ENCODE results near the gene CACNA2D3.

DNA sequence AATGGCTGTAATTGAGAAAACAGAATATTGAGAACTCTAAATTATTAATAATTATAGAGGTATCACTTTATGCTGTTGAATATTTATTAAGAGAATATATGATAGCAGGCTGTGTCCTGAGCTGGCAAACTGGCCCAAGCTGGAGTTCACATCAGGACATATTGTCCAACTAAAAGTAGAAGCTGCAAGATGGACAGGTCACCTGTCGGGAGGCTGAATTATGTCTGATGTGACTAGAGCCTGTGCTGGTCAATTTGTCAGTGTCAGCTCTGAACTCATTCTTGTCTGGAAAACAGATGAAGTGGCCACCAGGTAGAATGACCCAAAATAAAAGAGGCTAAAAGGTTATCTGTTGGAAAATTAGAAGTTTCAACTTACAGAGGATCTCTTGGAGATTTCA, 413.3 kb downstream of the CACNA2D3 start:
- TF ChIP-seq, protein P1, sequence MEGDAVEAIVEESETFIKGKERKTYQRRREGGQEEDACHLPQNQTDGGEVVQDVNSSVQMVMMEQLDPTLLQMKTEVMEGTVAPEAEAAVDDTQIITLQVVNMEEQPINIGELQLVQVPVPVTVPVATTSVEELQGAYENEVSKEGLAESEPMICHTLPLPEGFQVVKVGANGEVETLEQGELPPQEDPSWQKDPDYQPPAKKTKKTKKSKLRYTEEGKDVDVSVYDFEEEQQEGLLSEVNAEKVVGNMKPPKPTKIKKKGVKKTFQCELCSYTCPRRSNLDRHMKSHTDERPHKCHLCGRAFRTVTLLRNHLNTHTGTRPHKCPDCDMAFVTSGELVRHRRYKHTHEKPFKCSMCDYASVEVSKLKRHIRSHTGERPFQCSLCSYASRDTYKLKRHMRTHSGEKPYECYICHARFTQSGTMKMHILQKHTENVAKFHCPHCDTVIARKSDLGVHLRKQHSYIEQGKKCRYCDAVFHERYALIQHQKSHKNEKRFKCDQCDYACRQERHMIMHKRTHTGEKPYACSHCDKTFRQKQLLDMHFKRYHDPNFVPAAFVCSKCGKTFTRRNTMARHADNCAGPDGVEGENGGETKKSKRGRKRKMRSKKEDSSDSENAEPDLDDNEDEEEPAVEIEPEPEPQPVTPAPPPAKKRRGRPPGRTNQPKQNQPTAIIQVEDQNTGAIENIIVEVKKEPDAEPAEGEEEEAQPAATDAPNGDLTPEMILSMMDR (IDR thresholded peaks at IDR 0.05; ENCODE audit: insufficient read depth, low read depth, low read length), result no peak
- no peak for TF ChIP-seq EZH2 (IDR thresholded peaks at IDR 0.05; ENCODE audit: insufficient read depth, low read length)
